ENCODE data around the gene TRAF6.

DNA sequence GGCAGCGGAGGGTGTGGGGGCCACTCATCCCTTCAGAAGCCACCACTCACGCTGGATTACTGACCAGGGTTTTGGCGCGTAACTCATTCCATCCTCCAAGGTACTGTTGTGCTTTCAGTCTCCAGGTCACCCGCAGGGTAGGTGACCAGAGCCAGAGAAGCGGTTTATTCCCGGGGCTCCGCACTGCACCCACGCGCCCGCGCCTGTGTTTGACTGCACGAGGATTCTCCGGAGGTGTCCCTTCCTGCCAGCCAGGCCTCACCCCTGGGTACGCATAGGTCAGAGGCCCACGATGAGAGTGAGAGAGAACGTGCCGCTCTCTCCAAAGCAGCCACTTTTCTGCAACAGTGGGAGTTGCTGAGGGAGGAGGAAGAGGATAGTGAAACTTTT, 55.5 kb downstream of the TRAF6 start:
- TF ChIP-seq CTCF (IDR thresholded peaks at IDR 0.05) (no peak), POLR2A (IDR thresholded peaks at IDR 0.05) (no peak)
